CD4-positive, alpha-beta T cell (primary cell): Measurements from ENCODE around the gene CKS2. TPM values are rescaled to one million over a fixed set of nuclear protein-coding genes. Genes with fewer than 3 reads are reported as not detected.
A peak's percentile ranks its signal among the peaks of the same experiment; 100 is the strongest.

Experiments
- ATAC-seq: fragments of 200-7000 bp; cut with Tn5 transposase; one replicate; pipeline ENCODE4 v1.10.0; 2022; ENCODE audit warnings: mild to moderate bottlenecking; ENCODE audit not compliant: poor library complexity
- CTCF ChIA-PET: fragments of 350-600 bp; sonication (Branson Sonifier 250); formaldehyde crosslinking; loops from one replicate; lab custom pipeline; 2021; ENCODE audit warnings: antibody characterized with exemption, inconsistent platforms; lab: Charles Lee
- POLR2A ChIA-PET: fragments of 350-600 bp; sonication (Branson Sonifier 250); formaldehyde crosslinking; loops from one replicate; lab custom pipeline; 2021; ENCODE audit warnings: antibody characterized with exemption, inconsistent platforms; lab: Charles Lee
- DNase-seq, 14 experiments: peaks; one replicate each; pipeline ENCODE4 v3.0.0-alpha.2; 2013 to 2020; ENCODE audit warnings: mixed read lengths in 2 of 14
- H3K27ac ChIP-seq, 2 donors: one replicate each; pipeline versions ENCODE4 v1.5.1 to v1.7.0; 2013; ENCODE audit warnings: low read length in 2 of 2, low read depth in 1 of 2, mild to moderate bottlenecking in 1 of 2
- H3K27me3 ChIP-seq, 2 experiments: 1 replicate in 1 of 2; 2 replicates in 1 of 2; pipeline versions ENCODE4 v1.6.1 to v1.7.0; 2013; ENCODE audit warnings: low read length in 2 of 2, control low read depth in 1 of 2, mild to moderate bottlenecking in 1 of 2, moderate library complexity in 1 of 2; ENCODE audit not compliant: insufficient read depth in 2 of 2, control insufficient read depth in 1 of 2
- H3K36me3 ChIP-seq: one replicate; pipeline ENCODE4 v1.6.1; 2013; ENCODE audit warnings: low read length, control low read depth; ENCODE audit not compliant: insufficient read depth
- H3K4me1 ChIP-seq: one replicate; pipeline ENCODE4 v1.6.1; 2013; ENCODE audit warnings: low read length, control low read depth; ENCODE audit not compliant: insufficient read depth
- H3K4me3 ChIP-seq: one replicate; pipeline ENCODE4 v1.5.1; 2013; ENCODE audit warnings: mild to moderate bottlenecking, low read length, moderate library complexity
- H3K9me3 ChIP-seq, 2 experiments: 1 replicate in 1 of 2; 2 replicates in 1 of 2; pipeline versions ENCODE4 v1.6.1 to v1.7.0; 2013; ENCODE audit warnings: low read length in 2 of 2, mild to moderate bottlenecking in 2 of 2, control low read depth in 1 of 2, moderate library complexity in 1 of 2; ENCODE audit not compliant: control insufficient read depth in 1 of 2, insufficient read depth in 1 of 2
- H3K27ac Mint-ChIP-seq: one replicate; pipeline ENCODE4 v1.8.0; 2020; ENCODE audit warnings: mixed read lengths
- H3K27me3 Mint-ChIP-seq: one replicate; pipeline ENCODE4 v1.8.0; 2021; ENCODE audit warnings: mixed read lengths
- H3K36me3 Mint-ChIP-seq: one replicate; pipeline ENCODE4 v1.8.0; 2021; ENCODE audit warnings: low read depth, mixed read lengths
- H3K4me1 Mint-ChIP-seq: one replicate; pipeline ENCODE4 v1.8.0; 2021; ENCODE audit warnings: low read depth, mixed read lengths
- H3K4me3 Mint-ChIP-seq: one replicate; pipeline ENCODE4 v1.8.0; 2020; ENCODE audit warnings: mild to moderate bottlenecking, mixed read lengths
- H3K9me3 Mint-ChIP-seq: one replicate; pipeline ENCODE4 v1.8.0; 2020; ENCODE audit warnings: mixed read lengths
- intact Hi-C, 2 experiments: fragments of 100-400 bp; cut with DNase I in 1 of 2; cut with micrococcal nuclease in 1 of 2; formaldehyde crosslinking; loops; one replicate each; pipeline versions ENCODE4 v1.15.1 to v1.9.0; 2023 to 2025; cut with DNase I, micrococcal nuclease
- total RNA-seq, 174 experiments: library from RNA in 2 of 174; stranded (reverse) in 2 of 174; gene quantifications; one replicate each; pipeline ENCODE4 v1.2.3 and lab custom pipeline; 2021 to 2026
- TF ChIP-seq, protein P1 (sequence below): fragments of 200-600 bp; IDR thresholded peaks from one replicate; pipeline ENCODE4 v1.8.0; 2022; ENCODE audit warnings: antibody characterized with exemption, mild to moderate bottlenecking

Gene CKS2
- total RNA-seq, 2 experiments from 2014 or later, result 5.6 to 6.9 TPM

DNA sequence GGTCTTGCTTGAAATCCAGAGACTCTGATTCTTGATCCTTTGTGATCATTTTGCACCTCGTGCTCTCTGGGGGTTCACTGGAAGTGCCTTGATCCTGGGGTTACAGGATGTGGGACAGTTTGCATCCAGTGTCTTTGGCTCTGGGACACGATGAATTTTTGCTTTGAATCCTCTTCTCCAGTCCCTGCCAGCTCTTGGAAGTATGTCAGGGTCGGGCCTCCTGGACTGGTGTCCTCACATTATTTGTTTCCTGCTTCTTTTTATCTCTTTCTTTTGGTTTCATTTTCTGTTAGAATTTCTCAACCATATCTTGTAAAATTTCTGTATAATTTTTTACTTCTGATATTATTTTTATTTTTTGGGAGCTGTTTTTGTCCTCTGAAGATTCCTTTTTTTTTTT is 41.5 kb downstream of the CKS2 start:
- ATAC-seq (no peak), DNase-seq (peak in 1 of 14 experiments; percentile 23)
- H3K27me3 ChIP-seq, result no peaks in the 10 kb centered on the region
- Mint-ChIP-seq H3K4me3 (no peak overlapping the region), H3K4me1 (peaks cover 38% of the 10 kb centered on the region), H3K27me3 (no peaks in the 10 kb centered on the region), H3K27ac (peak overlapping the region; percentile 14), H3K9me3 (no peaks in the 10 kb centered on the region), H3K36me3 (peaks cover 100% of the 10 kb centered on the region)
- H3K36me3 ChIP-seq, result peaks cover 99% of the 10 kb centered on the region
- peaks cover 25% of the 10 kb centered on the region for H3K4me1 ChIP-seq
- no peak overlapping the region for H3K4me3 ChIP-seq
- CTCF ChIA-PET, result no interaction called here
- POLR2A ChIA-PET, result no interaction called here
- H3K27ac ChIP-seq, result peak overlapping the region in 1 of 2 donors; percentile 20
- TF ChIP-seq, protein P1, sequence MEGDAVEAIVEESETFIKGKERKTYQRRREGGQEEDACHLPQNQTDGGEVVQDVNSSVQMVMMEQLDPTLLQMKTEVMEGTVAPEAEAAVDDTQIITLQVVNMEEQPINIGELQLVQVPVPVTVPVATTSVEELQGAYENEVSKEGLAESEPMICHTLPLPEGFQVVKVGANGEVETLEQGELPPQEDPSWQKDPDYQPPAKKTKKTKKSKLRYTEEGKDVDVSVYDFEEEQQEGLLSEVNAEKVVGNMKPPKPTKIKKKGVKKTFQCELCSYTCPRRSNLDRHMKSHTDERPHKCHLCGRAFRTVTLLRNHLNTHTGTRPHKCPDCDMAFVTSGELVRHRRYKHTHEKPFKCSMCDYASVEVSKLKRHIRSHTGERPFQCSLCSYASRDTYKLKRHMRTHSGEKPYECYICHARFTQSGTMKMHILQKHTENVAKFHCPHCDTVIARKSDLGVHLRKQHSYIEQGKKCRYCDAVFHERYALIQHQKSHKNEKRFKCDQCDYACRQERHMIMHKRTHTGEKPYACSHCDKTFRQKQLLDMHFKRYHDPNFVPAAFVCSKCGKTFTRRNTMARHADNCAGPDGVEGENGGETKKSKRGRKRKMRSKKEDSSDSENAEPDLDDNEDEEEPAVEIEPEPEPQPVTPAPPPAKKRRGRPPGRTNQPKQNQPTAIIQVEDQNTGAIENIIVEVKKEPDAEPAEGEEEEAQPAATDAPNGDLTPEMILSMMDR, result no peak
- no peaks in the 10 kb centered on the region for H3K9me3 ChIP-seq
- intact Hi-C loops, result no loop called here

DNA sequence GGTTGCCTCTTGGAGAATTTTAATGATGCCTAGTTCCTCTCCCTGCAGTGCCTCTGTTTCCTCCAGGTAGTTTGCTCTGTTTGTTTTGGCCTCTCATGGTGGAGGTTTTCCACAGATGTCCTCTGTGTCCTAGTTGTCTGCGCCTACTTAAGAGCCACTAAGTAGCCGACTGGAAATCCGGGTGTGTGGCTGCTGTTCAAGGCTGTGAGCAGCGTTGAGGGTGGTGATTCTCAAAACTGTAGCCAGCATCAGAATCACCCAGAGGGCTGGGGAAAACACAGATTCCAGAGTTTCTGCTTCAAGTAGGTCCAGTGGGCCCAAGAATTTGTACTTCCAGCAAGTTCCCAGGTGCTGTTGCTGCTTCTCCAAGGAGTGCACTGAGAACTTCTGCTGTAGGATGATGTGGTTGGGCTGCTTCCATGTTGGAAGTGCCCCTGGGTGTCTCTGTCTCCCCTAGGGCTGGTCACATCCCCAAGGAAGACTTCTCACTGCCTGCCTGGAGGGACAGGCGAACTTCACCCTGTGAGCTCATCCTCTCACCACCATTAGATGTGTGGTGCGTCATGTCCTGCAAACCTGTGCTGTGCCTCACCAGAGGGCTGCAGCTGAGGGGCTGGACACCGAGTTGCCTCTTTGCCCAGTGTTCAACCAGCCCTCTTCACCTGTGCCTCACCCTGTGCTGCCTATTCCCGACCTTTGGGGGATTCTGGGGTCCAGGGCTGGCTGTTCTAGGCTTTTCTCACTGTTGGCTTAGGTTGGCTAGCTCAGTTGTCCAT is 42.1 kb downstream of the CKS2 start:
- H3K36me3 ChIP-seq, result peaks cover 99% of the 10 kb centered on the region
- H3K4me3 ChIP-seq, result no peak overlapping the region
- intact Hi-C loops, result no loop called here
- TF ChIP-seq, protein P1, result no peak
- H3K4me1 Mint-ChIP-seq, result peaks cover 38% of the 10 kb centered on the region
- H3K9me3 Mint-ChIP-seq, result no peaks in the 10 kb centered on the region
- ATAC-seq, result no peak
- no peak for DNase-seq
- H3K4me1 ChIP-seq, result peaks cover 28% of the 10 kb centered on the region
- H3K27me3 ChIP-seq, result no peaks in the 10 kb centered on the region
- H3K27ac Mint-ChIP-seq, result peak overlapping the region; percentile 14
- no peaks in the 10 kb centered on the region for H3K9me3 ChIP-seq
- peak overlapping the region in 1 of 2 donors; percentile 14 for H3K27ac ChIP-seq
- CTCF ChIA-PET, result no interaction called here
- no peaks in the 10 kb centered on the region for H3K27me3 Mint-ChIP-seq
- peaks cover 100% of the 10 kb centered on the region for H3K36me3 Mint-ChIP-seq
- no peak overlapping the region for H3K4me3 Mint-ChIP-seq
- POLR2A ChIA-PET, result no interaction called here

DNA sequence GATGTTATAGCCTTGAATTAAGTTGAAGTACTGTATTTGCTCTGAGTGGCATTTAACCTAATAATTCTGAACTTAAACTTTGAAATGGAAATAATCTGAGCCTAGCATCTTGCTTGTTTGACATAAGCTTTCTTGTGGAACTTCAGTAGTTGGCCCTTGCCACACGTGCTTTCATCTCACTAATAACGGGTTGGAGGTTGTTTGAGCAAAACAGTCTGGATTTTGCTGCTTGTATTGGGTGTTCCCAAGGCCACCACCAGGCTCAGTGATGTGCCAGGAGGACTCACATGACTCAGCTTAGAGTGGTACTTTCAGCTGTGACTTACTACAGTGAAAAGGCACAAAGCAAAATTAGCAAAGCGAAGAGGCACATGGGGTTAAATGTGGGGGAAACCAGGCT is 43.0 kb downstream of the CKS2 start:
- TF ChIP-seq, protein P1, result no peak
- no peak overlapping the region for H3K27ac ChIP-seq
- ATAC-seq (no peak), DNase-seq (no peak)
- intact Hi-C loops, result no loop called here
- Mint-ChIP-seq H3K27me3 (no peaks in the 10 kb centered on the region), H3K36me3 (peaks cover 100% of the 10 kb centered on the region), H3K9me3 (no peaks in the 10 kb centered on the region), H3K4me1 (peaks cover 38% of the 10 kb centered on the region), H3K27ac (peak overlapping the region; percentile 12), H3K4me3 (no peak overlapping the region)
- no peaks in the 10 kb centered on the region for H3K27me3 ChIP-seq
- ChIA-PET POLR2A (no interaction called here), CTCF (no interaction called here)
- peaks cover 30% of the 10 kb centered on the region for H3K4me1 ChIP-seq
- no peak overlapping the region for H3K4me3 ChIP-seq
- H3K36me3 ChIP-seq, result peaks cover 99% of the 10 kb centered on the region
- H3K9me3 ChIP-seq, result no peaks in the 10 kb centered on the region
